ENCODE measurements around the gene BCOR. TPM values are rescaled to one million over a fixed set of nuclear protein-coding genes. Genes with fewer than 3 reads are reported as not detected.

The BCOR gene
- total RNA-seq, 1 donor from 2014 or later, result 33.2 TPM

DNA sequence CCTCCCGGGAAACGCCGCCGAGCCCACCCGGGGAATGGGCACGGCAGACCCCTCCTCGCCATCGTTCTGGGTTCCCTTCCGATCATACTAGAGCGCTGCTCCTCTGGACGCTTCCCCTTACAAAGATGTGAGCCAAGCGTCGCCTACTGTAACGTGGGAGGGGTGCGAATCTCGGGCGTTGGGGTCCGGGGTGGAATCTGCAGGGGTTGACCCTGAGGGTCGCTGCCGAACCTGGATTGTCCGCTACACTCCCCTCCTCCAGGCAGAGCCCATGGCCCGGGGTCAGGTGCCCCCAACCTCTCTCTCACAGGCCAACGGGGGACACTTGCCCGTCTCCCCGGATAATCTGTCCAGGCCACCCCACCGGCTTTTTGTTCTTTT is 13.8 kb downstream of the BCOR start:
- Mint-ChIP-seq H3K9me3 (no peaks in the 10 kb centered on the region), H3K27me3 (ENCODE audit: low read depth) (peaks cover 30% of the 10 kb centered on the region), H3K4me3 (peak overlapping the region; percentile 69), H3K36me3 (ENCODE audit: low read depth) (no peaks in the 10 kb centered on the region), H3K27ac (ENCODE audit: unreplicated experiment) (no peak overlapping the region), H3K4me1 (peaks cover 79% of the 10 kb centered on the region)
- TF ChIP-seq, protein P1, sequence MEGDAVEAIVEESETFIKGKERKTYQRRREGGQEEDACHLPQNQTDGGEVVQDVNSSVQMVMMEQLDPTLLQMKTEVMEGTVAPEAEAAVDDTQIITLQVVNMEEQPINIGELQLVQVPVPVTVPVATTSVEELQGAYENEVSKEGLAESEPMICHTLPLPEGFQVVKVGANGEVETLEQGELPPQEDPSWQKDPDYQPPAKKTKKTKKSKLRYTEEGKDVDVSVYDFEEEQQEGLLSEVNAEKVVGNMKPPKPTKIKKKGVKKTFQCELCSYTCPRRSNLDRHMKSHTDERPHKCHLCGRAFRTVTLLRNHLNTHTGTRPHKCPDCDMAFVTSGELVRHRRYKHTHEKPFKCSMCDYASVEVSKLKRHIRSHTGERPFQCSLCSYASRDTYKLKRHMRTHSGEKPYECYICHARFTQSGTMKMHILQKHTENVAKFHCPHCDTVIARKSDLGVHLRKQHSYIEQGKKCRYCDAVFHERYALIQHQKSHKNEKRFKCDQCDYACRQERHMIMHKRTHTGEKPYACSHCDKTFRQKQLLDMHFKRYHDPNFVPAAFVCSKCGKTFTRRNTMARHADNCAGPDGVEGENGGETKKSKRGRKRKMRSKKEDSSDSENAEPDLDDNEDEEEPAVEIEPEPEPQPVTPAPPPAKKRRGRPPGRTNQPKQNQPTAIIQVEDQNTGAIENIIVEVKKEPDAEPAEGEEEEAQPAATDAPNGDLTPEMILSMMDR (conservative IDR thresholded peaks at IDR 0.05), result peak; percentile 8
- no peak for DNase-seq (ENCODE audit: low read depth, low spot score)

- peaks cover 30% of the 10 kb centered on the region for H3K27me3 Mint-ChIP-seq (ENCODE audit: low read depth)
- H3K4me1 Mint-ChIP-seq, result peaks cover 77% of the 10 kb centered on the region
- H3K36me3 Mint-ChIP-seq (ENCODE audit: low read depth), result no peaks in the 10 kb centered on the region
- no peaks in the 10 kb centered on the region for H3K9me3 Mint-ChIP-seq
- DNase-seq (ENCODE audit: low read depth, low spot score), result no peak
- no peak overlapping the region for H3K27ac Mint-ChIP-seq (ENCODE audit: unreplicated experiment)
- TF ChIP-seq, protein P1 (conservative IDR thresholded peaks at IDR 0.05), result peak; percentile 32
- peak overlapping the region; percentile 69 for H3K4me3 Mint-ChIP-seq
Measured at GRCh38 chrX:40083120-40083978, 14.4 kb downstream of the BCOR start.

DNA sequence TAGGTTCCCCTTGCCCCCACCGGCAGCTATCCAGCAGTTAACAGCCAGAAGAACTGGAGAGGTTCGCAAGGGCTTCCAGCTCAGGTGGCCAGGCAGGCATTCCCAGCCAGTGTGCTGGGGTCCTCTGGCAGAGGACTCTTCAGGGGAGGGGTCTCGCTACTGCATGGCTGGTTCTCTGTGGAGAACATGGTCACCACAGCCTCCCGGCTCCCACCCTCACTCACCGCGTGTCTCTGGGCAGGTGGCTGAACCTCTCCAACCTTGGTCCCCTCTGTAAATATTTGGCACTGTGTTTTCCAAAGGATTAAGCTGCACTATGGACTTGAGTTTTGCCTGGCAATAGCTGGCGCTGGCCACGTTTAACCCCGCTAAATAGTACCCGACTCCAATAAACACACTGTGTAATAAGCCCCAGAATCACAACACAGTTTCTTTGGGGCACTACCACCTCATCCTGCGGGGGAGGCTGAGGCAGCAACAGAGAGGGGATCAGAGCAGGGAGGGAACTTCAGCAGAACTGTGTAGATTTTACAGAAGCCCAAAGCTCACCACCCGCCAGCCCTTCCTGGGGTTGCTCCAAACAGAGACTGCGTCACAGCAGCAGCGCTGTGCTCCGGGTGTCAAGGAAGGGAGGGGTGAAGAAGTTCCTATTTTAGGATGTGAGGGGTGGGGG is 15.2 kb downstream of the BCOR start:
- Mint-ChIP-seq H3K4me1 (peaks cover 76% of the 10 kb centered on the region), H3K9me3 (no peaks in the 10 kb centered on the region), H3K36me3 (ENCODE audit: low read depth) (no peaks in the 10 kb centered on the region), H3K27ac (ENCODE audit: unreplicated experiment) (no peak overlapping the region), H3K27me3 (ENCODE audit: low read depth) (peaks cover 24% of the 10 kb centered on the region), H3K4me3 (peak overlapping the region; percentile 84)
- TF ChIP-seq, protein P1 (conservative IDR thresholded peaks at IDR 0.05), result no peak
- DNase-seq (ENCODE audit: low read depth, low spot score), result no peak

- no peak for DNase-seq (ENCODE audit: low read depth, low spot score)
- H3K4me1 Mint-ChIP-seq, result peaks cover 69% of the 10 kb centered on the region
- H3K36me3 Mint-ChIP-seq (ENCODE audit: low read depth), result peaks cover under 1% of the 10 kb centered on the region
- TF ChIP-seq, protein P1 (conservative IDR thresholded peaks at IDR 0.05), result no peak
- peak overlapping the region; percentile 68 for H3K4me3 Mint-ChIP-seq
- peaks cover 18% of the 10 kb centered on the region for H3K27me3 Mint-ChIP-seq (ENCODE audit: low read depth)
- no peak overlapping the region for H3K27ac Mint-ChIP-seq (ENCODE audit: unreplicated experiment)
- H3K9me3 Mint-ChIP-seq, result no peaks in the 10 kb centered on the region
Measured at GRCh38 chrX:40081679-40082068, 16.1 kb downstream of the BCOR start.

DNA sequence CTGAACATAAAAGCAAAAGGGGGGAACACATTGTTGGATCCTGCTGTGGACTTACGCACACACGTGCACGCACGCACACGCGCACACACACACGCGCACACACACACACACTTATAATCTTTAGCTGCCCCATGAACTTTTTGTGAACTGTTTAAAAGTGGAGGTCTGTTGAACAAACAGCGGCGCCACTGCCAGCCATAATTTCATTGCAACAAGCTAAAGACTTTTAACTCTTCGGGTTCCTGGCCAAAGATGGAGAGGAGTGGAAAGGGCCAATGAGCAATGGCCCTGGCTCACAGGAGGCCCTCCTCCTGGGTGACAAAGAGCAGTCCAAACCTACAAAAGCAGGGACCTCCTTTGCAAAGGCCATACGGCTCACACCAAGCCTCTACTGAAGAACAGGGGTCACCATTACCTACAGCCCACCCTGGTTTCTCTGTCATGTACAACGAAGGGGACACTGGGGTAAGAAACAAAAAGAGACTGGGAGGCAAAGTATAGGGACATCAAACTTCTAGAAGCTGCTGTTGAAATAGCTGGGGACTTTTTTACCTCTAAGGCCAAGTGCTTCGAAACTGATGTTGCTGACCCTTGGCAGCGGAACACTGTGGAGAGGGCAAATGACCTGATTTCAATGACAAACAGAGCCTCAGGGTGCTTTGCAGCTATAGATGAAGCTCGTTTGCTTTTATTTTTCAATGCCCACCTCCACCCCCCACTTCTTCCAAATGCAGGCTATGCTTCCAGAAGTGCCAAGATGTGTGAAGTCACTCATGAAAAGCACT is 16.7 kb downstream of the BCOR start:
- Mint-ChIP-seq H3K36me3 (ENCODE audit: low read depth) (peaks cover 5% of the 10 kb centered on the region), H3K4me3 (peak overlapping the region; percentile 68), H3K4me1 (peaks cover 69% of the 10 kb centered on the region), H3K9me3 (peaks cover 2% of the 10 kb centered on the region), H3K27ac (ENCODE audit: unreplicated experiment) (no peak overlapping the region), H3K27me3 (ENCODE audit: low read depth) (peaks cover 12% of the 10 kb centered on the region)
- no peak for DNase-seq (ENCODE audit: low read depth, low spot score)
- TF ChIP-seq, protein P1 (conservative IDR thresholded peaks at IDR 0.05), result no peak

Measured in neural crest cell (in vitro differentiated cells).